Thyroid gland (tissue), 4 donors: ENCODE data around the gene CACNA1S.

Source experiments
- POLR2A ChIP-seq, 2 donors: fragments of 450-650 bp; IDR thresholded peaks; one replicate each; pipeline ENCODE4 v1.6.1; 2017; ENCODE audit warnings: antibody characterized with exemption in 2 of 2, mild to moderate bottlenecking in 2 of 2, moderate library complexity in 1 of 2
- TF ChIP-seq, protein P1 (sequence below), 6 experiments: fragments of 200-600 bp in 3 of 6; fragments of 450-650 bp in 3 of 6; sonication (generic) in 3 of 6; IDR thresholded peaks; one replicate each; pipeline ENCODE4 v1.5.1; 2016 to 2019; ENCODE audit warnings: antibody characterized with exemption in 6 of 6, mild to moderate bottlenecking in 2 of 6, inconsistent platforms in 1 of 6, moderate library complexity in 1 of 6

DNA sequence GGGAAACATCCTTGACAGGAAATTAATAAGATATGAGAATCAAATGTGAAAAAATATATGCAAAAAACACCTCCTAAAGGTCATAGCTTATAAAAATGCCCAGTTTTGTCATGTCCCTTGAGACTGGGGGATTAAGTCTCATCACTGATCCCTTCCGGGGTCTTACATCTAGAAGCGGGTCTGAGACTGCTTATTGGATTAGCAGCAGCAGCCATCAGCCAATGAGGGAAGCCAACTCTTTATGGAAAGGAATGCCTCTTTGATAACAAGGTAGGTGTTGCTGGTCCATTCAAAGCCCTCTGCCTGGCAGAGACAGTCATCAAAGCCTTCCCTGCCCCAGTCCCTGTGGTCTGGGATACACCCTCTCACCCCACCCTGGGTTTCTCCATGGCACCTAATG lies 3.9 kb upstream of the CACNA1S start:
- TF ChIP-seq, protein P1, sequence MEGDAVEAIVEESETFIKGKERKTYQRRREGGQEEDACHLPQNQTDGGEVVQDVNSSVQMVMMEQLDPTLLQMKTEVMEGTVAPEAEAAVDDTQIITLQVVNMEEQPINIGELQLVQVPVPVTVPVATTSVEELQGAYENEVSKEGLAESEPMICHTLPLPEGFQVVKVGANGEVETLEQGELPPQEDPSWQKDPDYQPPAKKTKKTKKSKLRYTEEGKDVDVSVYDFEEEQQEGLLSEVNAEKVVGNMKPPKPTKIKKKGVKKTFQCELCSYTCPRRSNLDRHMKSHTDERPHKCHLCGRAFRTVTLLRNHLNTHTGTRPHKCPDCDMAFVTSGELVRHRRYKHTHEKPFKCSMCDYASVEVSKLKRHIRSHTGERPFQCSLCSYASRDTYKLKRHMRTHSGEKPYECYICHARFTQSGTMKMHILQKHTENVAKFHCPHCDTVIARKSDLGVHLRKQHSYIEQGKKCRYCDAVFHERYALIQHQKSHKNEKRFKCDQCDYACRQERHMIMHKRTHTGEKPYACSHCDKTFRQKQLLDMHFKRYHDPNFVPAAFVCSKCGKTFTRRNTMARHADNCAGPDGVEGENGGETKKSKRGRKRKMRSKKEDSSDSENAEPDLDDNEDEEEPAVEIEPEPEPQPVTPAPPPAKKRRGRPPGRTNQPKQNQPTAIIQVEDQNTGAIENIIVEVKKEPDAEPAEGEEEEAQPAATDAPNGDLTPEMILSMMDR (IDR thresholded peaks at IDR 0.05): no peak
- TF ChIP-seq POLR2A (IDR thresholded peaks at IDR 0.05): no peak
